GM12875 (cell line): ENCODE measurements around the gene TPM2.
"Not testable (repeated sequence)": the region's sequence is repeated elsewhere in the genome, so short reads cannot be mapped to it uniquely, and the experiment has no call there.

Experiments
- H3K4me3 ChIP-seq: one replicate; pipeline ENCODE4 v1.5.1; 2011; ENCODE audit warnings: low read depth, low read length, control low read depth
- CTCF ChIP-seq: IDR thresholded peaks from 2 replicates; pipeline ENCODE4 v1.5.1; 2011; ENCODE audit warnings: low read depth, mild to moderate bottlenecking, control low read depth, inconsistent platforms, low read length, moderate library complexity, borderline replicate concordance; ENCODE audit not compliant: insufficient read depth

TPM2 gene

GRCh38 chr9:35649431-35650340 lies 40.0 kb downstream of the TPM2 start:
- peak overlapping the region; percentile 75 for H3K4me3 ChIP-seq

GRCh38 chr9:35646533-35647265 lies 43.0 kb downstream of the TPM2 start:
- peak overlapping the region; percentile 58 for H3K4me3 ChIP-seq
- TF ChIP-seq CTCF = peak; percentile 97

More at GRCh38 chr9:35649431-35650340, 40.0 kb downstream of the TPM2 start:
- no peak for TF ChIP-seq CTCF

GRCh38 chr9:35646153-35646532 lies 43.6 kb downstream of the TPM2 start:
- peak overlapping the region; percentile 58 for H3K4me3 ChIP-seq
- no peak for TF ChIP-seq CTCF

- peak overlapping the region; percentile 58 for H3K4me3 ChIP-seq
These were observed 44.0 kb downstream of the TPM2 start for GRCh38 chr9:35645736-35646135.

GRCh38 chr9:35643046-35643445 lies 46.7 kb downstream of the TPM2 start:
- no peak for TF ChIP-seq CTCF
- no peak overlapping the region for H3K4me3 ChIP-seq

- H3K4me3 ChIP-seq = not testable (repeated sequence)
These were observed 48.2 kb downstream of the TPM2 start for GRCh38 chr9:35641478-35641877.

GRCh38 chr9:35640431-35640830 lies 49.3 kb downstream of the TPM2 start:
- H3K4me3 ChIP-seq = not testable (repeated sequence)

- H3K4me3 ChIP-seq = no peak overlapping the region
- no peak for TF ChIP-seq CTCF
These were observed 50.1 kb downstream of the TPM2 start for GRCh38 chr9:35639631-35640030.

GRCh38 chr9:35639225-35639624 lies 50.5 kb downstream of the TPM2 start:
- not testable (repeated sequence) for H3K4me3 ChIP-seq

- not testable (repeated sequence) for H3K4me3 ChIP-seq
These were observed 51.0 kb downstream of the TPM2 start for GRCh38 chr9:35638751-35639150.

GRCh38 chr9:35637427-35637955 lies 52.2 kb downstream of the TPM2 start:
- not testable (repeated sequence) for H3K4me3 ChIP-seq

- not testable (repeated sequence) for H3K4me3 ChIP-seq
These were observed 52.9 kb downstream of the TPM2 start for GRCh38 chr9:35636877-35637246.
